HCT116 (cell line): ENCODE results near the gene THOC6.

Source experiments
- CBX3 ChIP-seq: IDR thresholded peaks from 2 replicates; pipeline ENCODE4 v1.6.1; 2012; ENCODE audit warnings: low read depth
- EZH2 ChIP-seq: fragments of 200-600 bp; sonication (generic); IDR thresholded peaks from 2 replicates; pipeline ENCODE4 v1.6.1; 2017; ENCODE audit warnings: antibody characterized with exemption, mixed run types
- JUND ChIP-seq: IDR thresholded peaks from 2 replicates; pipeline ENCODE4 v1.6.1; 2012
- POLR2AphosphoS5 ChIP-seq: IDR thresholded peaks from 2 replicates; pipeline ENCODE4 v1.6.1; 2011; ENCODE audit warnings: mild to moderate bottlenecking, low read depth, low read length, moderate library complexity
- RAD21 ChIP-seq: IDR thresholded peaks from 2 replicates; pipeline ENCODE4 v1.6.1; 2012; ENCODE audit warnings: low read depth, mild to moderate bottlenecking
- SP1 ChIP-seq: IDR thresholded peaks from 2 replicates; pipeline ENCODE4 v1.6.1; 2012; ENCODE audit warnings: low read depth
- YY1 ChIP-seq: IDR thresholded peaks from 2 replicates; pipeline ENCODE4 v1.6.1; 2011; ENCODE audit warnings: low read length, low read depth, moderate library complexity, mild to moderate bottlenecking; ENCODE audit not compliant: insufficient replicate concordance; ENCODE audit errors: extremely low read depth
- TF ChIP-seq, protein P1 (sequence below), 3 experiments: fragments of 200-600 bp in 1 of 3; sonication (generic) in 1 of 3; IDR thresholded peaks in 2 of 3; conservative IDR thresholded peaks in 1 of 3; 2 replicates each; pipeline ENCODE4 v1.5.1; 2012 to 2017; ENCODE audit warnings: low read depth in 2 of 3, low read length in 2 of 3, antibody characterized with exemption in 1 of 3, borderline replicate concordance in 1 of 3, control low read depth in 1 of 3, mild to moderate bottlenecking in 1 of 3, mixed read lengths in 1 of 3, mixed run types in 1 of 3, moderate library complexity in 1 of 3; ENCODE audit not compliant: insufficient read depth in 1 of 3
- TF ChIP-seq, protein P2 (sequence below): IDR thresholded peaks from 2 replicates; pipeline ENCODE4 v1.6.1; 2011; ENCODE audit warnings: mild to moderate bottlenecking, low read length, moderate library complexity; ENCODE audit not compliant: insufficient replicate concordance; ENCODE audit errors: extremely low read depth

GRCh38 chr16:2975161-2975795 lies 48.6 kb upstream of the THOC6 start:
- TF ChIP-seq, protein P1, sequence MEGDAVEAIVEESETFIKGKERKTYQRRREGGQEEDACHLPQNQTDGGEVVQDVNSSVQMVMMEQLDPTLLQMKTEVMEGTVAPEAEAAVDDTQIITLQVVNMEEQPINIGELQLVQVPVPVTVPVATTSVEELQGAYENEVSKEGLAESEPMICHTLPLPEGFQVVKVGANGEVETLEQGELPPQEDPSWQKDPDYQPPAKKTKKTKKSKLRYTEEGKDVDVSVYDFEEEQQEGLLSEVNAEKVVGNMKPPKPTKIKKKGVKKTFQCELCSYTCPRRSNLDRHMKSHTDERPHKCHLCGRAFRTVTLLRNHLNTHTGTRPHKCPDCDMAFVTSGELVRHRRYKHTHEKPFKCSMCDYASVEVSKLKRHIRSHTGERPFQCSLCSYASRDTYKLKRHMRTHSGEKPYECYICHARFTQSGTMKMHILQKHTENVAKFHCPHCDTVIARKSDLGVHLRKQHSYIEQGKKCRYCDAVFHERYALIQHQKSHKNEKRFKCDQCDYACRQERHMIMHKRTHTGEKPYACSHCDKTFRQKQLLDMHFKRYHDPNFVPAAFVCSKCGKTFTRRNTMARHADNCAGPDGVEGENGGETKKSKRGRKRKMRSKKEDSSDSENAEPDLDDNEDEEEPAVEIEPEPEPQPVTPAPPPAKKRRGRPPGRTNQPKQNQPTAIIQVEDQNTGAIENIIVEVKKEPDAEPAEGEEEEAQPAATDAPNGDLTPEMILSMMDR (IDR thresholded peaks at IDR 0.05 in 2 of 3, conservative IDR thresholded peaks at IDR 0.05 in 1 of 3; ENCODE audit: borderline replicate concordance in 1 of 3, insufficient read depth in 1 of 3, low read depth in 2 of 3, low read length in 2 of 3), result no peak
- no peak for TF ChIP-seq POLR2AphosphoS5
- TF ChIP-seq EZH2, result no peak
- TF ChIP-seq, protein P2, sequence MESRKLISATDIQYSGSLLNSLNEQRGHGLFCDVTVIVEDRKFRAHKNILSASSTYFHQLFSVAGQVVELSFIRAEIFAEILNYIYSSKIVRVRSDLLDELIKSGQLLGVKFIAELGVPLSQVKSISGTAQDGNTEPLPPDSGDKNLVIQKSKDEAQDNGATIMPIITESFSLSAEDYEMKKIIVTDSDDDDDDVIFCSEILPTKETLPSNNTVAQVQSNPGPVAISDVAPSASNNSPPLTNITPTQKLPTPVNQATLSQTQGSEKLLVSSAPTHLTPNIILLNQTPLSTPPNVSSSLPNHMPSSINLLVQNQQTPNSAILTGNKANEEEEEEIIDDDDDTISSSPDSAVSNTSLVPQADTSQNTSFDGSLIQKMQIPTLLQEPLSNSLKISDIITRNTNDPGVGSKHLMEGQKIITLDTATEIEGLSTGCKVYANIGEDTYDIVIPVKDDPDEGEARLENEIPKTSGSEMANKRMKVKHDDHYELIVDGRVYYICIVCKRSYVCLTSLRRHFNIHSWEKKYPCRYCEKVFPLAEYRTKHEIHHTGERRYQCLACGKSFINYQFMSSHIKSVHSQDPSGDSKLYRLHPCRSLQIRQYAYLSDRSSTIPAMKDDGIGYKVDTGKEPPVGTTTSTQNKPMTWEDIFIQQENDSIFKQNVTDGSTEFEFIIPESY, result no peak
- no peak for TF ChIP-seq RAD21
- no peak for TF ChIP-seq YY1
- TF ChIP-seq JUND, result no peak
- TF ChIP-seq SP1, result no peak
- no peak for TF ChIP-seq CBX3
